GM21381 (cell line): ENCODE results near the gene TAGLN2.
A peak's percentile ranks its signal among the peaks of the same experiment; 100 is the strongest.

Experiments
- ATAC-seq: cut with Tn5 transposase; IDR thresholded peaks from one replicate; pipeline ENCODE4 v1.9.1; 2021; ENCODE audit warnings: mild to moderate bottlenecking, moderate library complexity; ENCODE audit not compliant: unreplicated experiment

TAGLN2 gene

GRCh38 chr1:159924791-159925718 lies at the start of gene TAGLN2:
TAGLN2 (minus strand) TSS chr1:159925507; CDS start chr1:159920509, 4,998 bp downstream.
- ATAC-seq = peak; percentile 56

DNA sequence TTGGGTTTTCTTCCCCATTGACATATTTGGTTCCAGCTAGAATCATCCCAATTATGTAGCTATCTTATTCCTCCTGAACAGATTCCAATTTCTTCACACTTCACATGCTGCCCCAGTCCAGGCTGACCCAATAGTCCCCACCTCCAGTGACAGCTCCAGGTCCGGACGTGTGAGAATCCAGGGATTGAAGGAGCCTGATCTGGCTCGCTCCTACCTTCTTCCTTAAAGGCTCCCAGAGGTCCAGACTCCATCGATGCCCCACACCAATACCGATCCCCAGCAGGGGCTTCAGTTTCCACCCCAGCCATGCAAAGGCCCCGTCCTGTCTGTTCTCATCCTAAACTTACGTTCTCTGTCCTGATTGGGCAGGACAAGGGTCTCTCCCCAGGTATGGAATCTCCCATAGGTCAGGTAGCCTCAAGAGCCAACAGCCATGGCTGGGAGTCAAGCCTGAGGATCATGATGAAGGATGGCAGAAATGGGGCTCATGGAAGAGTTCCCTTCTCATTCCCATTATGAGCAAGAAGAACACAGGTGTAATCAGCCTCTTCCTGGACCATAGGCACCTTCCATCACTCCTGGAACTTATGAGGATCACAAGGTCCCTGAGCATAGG lies 49.2 kb upstream of the TAGLN2 start:
- ATAC-seq = no peak

DNA sequence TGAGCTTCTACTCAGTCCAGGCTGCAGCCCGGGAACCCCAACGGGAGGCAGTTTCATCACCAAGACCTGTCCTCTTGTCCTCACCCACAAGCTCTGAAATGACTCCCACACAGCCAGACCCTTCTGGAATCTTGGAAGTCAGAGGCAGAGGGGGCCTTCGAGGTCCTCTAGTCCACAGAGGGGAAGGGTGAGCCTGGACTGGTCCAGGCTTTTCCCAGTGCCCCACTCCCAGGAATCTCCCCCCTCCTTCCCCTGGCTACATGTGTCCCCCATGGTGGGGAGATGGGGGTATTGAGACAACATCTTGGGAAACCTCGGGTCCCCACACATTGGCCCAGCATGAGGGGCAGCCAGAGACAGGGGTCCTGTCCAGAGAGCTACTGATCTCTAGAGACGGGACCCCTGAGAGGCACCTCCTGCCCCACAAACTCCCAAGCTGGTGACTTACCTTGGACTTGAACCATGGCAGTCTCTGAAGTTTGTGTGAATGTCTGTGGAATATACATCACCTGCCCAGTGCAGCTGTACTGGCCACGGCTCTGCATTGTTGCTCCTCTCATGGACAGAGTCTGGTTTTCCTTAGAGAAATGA lies 48.1 kb upstream of the TAGLN2 start:
- no peak for ATAC-seq

DNA sequence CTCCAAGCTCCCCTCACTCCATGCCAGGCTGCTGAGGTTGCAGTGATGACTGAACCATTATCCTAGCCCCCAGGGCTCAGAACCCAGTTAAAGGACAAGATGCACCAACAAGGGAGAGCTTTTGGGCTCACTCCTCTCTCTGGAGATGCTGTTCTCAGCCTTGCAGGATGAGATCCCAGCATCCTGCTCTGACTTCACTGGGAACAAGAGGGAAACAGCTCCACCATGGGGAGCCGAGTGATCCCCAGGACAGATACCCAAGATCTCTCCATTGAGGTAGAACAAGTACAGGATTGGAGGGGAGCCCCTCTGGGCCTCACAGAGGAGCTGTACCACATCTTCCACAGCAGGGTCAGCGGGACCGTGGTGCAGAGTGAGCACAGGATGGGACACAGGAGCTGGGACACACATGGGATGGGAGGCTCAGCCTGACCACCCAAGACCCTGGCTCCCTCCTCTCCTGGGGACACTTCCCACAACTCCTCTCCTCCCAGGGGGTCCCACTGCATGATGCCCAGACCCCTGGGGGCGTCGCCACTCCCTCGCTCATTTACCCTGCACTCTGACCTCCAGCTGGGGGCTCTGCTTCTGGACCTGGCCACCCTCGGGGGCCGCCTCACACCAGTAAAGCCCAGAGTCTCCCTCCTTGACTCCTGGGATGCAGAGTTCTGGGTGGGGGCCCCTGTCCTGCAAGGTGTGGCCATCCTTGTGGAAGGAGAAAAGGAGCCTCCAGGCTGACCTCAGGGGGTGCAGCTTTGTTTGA lies 47.3 kb upstream of the TAGLN2 start:
- ATAC-seq = no peak

DNA sequence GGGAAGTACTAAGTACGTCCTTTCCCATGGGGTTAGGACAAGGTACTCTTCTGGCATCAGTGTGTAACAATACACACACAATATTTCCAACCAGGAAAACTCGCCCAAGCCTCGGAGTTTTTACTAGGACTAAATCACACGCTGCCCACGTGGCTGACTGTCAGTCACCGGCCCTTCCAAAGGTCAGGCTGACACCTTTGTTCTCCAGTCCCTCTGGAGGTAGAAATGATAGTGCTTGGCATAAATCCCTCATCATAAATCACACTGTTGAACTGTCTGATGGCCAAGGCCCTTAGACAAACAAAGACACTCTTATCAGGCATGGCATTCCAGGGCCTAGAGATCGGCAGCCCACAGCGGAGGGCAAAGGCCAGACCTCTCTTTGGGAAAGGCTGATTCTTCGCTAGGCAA lies 45.6 kb upstream of the TAGLN2 start:
- no peak for ATAC-seq

DNA sequence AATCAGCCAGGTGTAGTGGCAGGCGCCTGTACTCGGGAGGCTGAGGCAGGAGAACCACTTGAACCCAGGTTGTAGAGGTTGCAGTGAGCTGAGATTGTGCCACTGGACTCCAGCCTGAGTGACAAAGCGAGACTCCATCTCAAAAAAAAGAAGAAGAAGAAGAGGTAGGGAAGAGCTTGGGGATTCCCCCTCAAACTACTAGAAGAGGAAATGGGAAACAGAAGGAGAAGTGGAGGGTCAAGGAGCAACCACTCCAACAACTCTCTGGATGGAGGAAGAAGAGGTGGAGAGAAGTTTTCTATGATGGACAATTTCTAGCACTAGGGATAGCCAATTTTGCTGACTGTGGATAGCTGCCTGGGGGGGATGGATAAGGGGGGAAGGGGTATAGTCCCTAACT lies 43.6 kb upstream of the TAGLN2 start:
- no peak for ATAC-seq

- ATAC-seq = no peak
These were observed 40.0 kb upstream of the TAGLN2 start for GRCh38 chr1:159965263-159965662.

- ATAC-seq = no peak
These were observed 38.8 kb upstream of the TAGLN2 start for GRCh38 chr1:159964144-159964543.

- no peak for ATAC-seq
These were observed 36.9 kb upstream of the TAGLN2 start for GRCh38 chr1:159962176-159962575.

- ATAC-seq = no peak
These were observed 36.3 kb upstream of the TAGLN2 start for GRCh38 chr1:159961636-159962035.

GRCh38 chr1:159960721-159961381 lies 35.5 kb upstream of the TAGLN2 start:
- ATAC-seq = no peak

- no peak for ATAC-seq
These were observed 34.1 kb upstream of the TAGLN2 start for GRCh38 chr1:159959451-159959850.

- no peak for ATAC-seq
These were observed 33.5 kb upstream of the TAGLN2 start for GRCh38 chr1:159958719-159959380.

DNA sequence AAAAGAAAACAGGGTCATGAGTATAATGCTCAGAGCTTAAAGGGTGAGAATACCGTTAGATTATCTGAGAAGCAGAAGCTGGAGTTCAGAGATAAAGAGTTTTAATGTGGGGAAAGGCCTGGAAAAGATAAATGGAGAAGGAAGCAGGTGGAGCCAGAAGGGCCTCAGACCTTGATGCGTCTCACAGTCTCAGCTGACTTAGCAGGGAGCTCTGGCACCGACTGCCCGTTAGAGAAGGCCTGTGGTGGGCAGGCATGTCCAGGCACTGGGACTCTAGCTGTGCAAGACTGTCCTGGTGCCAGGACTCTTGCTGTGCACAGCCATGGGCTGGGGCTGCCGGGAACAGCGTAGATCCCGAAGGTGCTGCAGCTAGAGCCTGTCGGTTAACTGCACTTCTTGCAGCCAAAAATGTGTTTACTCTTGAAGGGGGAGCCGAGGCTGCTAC lies 32.5 kb upstream of the TAGLN2 start:
- ATAC-seq = no peak

- ATAC-seq = no peak
These were observed 30.1 kb upstream of the TAGLN2 start for GRCh38 chr1:159955456-159955855.

GRCh38 chr1:159953536-159954515 lies 28.5 kb upstream of the TAGLN2 start, which contains the start of gene SLAMF9:
SLAMF9 (minus strand) TSS chr1:159954237; CDS start chr1:159954137, 100 bp downstream.
- ATAC-seq = no peak

- no peak for ATAC-seq
These were observed 27.6 kb upstream of the TAGLN2 start for GRCh38 chr1:159952932-159953331.

DNA sequence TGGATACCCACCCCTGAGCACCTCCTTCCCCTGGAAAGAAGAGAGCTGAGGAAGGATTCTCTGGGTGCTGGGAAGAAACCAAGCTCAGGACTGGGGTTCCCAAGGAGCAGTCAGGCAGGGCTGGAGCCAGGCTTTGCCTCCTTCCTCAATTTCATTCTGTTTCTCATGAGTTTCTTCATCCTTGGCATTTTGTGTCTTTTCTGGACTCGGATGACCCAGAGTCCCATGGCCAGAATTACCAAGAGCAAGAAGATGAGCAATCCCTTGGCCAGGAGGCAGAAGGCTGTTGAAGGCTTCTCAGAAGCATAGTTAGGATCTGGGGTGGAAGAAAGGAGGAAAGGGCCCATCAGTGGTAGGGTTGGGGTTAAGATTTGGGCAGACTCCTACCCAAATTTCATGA lies 26.2 kb upstream of the TAGLN2 start:
- no peak for ATAC-seq

DNA sequence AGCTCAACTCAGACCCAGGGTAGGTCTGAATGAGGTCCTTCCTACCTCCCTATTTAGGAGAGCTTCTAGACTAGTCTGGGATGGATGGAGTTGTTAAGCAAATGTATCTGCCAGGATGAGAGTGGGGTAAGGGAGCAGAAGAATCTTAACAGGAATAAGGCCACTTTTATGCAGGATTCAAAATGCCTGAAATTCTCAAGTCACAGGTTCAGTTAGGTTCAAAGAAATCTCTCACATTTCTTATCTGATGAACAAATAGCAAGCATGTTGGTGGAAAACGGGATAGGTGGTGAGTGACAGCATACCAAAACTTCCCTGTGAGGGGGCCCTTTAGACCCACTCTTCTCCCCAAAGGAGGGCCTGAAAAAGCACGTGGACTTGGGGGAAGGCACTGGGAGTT lies 25.7 kb upstream of the TAGLN2 start:
- ATAC-seq = no peak
